ENCODE data around the gene TLE5.

GRCh38 chr19:3099347-3100145, 37.3 kb upstream of the TLE5 start:
- TF ChIP-seq CTCF (IDR thresholded peaks at IDR 0.05; ENCODE audit: insufficient read depth, low read length, poor library complexity, severe bottlenecking) (no peak), EZH2phosphoT487 (conservative IDR thresholded peaks at IDR 0.05; ENCODE audit: low read length) (no peak)

Data from SU-DHL-6 (cell line).